Neural cell (in vitro differentiated cells): ENCODE results near the gene DBNDD2. TPM values are rescaled to one million over a fixed set of nuclear protein-coding genes. Genes with fewer than 3 reads are reported as not detected.

ENCODE experiments used
- H2AFZ ChIP-seq: fragments of 200-600, 300-800 bp; sonication (generic), shearing (Covaris generic); 2 replicates; pipeline ENCODE4 v1.6.0; 2014; ENCODE audit warnings: low read depth, mild to moderate bottlenecking, antibody characterized with exemption, low read length, moderate library complexity
- H3F3A ChIP-seq: fragments of 200-600 bp; shearing (Covaris generic); 2 replicates; pipeline ENCODE4 v1.6.1; 2016; ENCODE audit warnings: mild to moderate bottlenecking, moderate library complexity, mixed read lengths, antibody characterized with exemption, low read length; ENCODE audit not compliant: insufficient read depth, poor library complexity, severe bottlenecking
- H3K27ac ChIP-seq: fragments of 200-600, 300-800 bp; sonication (generic), shearing (Covaris generic); 2 replicates; pipeline ENCODE4 v1.5.1; 2014; ENCODE audit warnings: mild to moderate bottlenecking, low read length, moderate library complexity
- H3K27me3 ChIP-seq: fragments of 300-800, 200-600 bp; sonication (generic), shearing (Covaris generic); 2 replicates; pipeline ENCODE4 v1.6.0; 2014; ENCODE audit warnings: mild to moderate bottlenecking, low read depth, low read length, moderate library complexity; ENCODE audit not compliant: insufficient read depth
- H3K36me3 ChIP-seq: fragments of 300-800, 200-600 bp; sonication (generic), shearing (Covaris generic); 2 replicates; pipeline ENCODE4 v1.5.1; 2014; ENCODE audit warnings: mild to moderate bottlenecking, antibody characterized with exemption, low read length, moderate library complexity; ENCODE audit not compliant: insufficient read depth
- H3K4me2 ChIP-seq: fragments of 300-800, 200-600 bp; sonication (generic), shearing (Covaris generic); 2 replicates; pipeline ENCODE4 v1.6.0; 2014; ENCODE audit warnings: mild to moderate bottlenecking, low read length
- H3K4me3 ChIP-seq: fragments of 300-800, 200-600 bp; sonication (generic), shearing (Covaris generic); 2 replicates; pipeline ENCODE4 v1.5.1; 2014; ENCODE audit warnings: mild to moderate bottlenecking, low read length, moderate library complexity
- H3K79me2 ChIP-seq: fragments of 200-600 bp; shearing (Covaris generic); replicated peaks from 2 replicates; pipeline ENCODE4 v1.6.0; 2014; ENCODE audit warnings: mild to moderate bottlenecking, low read length, moderate library complexity; ENCODE audit not compliant: insufficient read depth
- H3K9ac ChIP-seq: fragments of 300-800, 200-600 bp; sonication (generic), shearing (Covaris generic); 2 replicates; pipeline ENCODE4 v1.6.1; 2016; ENCODE audit warnings: mild to moderate bottlenecking, low read length, mixed read lengths
- H3K9me2 ChIP-seq: fragments of 200-600 bp; shearing (Covaris generic); 2 replicates; pipeline ENCODE4 v1.6.1; 2016; ENCODE audit warnings: mild to moderate bottlenecking, low read length, mixed read lengths; ENCODE audit not compliant: insufficient read depth
- H3K9me3 ChIP-seq: fragments of 200-600, 300-800 bp; sonication (generic), shearing (Covaris generic); 2 replicates; pipeline ENCODE4 v1.6.1; 2016; ENCODE audit warnings: mild to moderate bottlenecking, mixed run types, low read length, moderate library complexity, mixed read lengths
- H4K20me1 ChIP-seq: fragments of 200-600 bp; shearing (Covaris generic); 2 replicates; pipeline ENCODE4 v1.6.1; 2016; ENCODE audit warnings: mild to moderate bottlenecking, mixed run types; ENCODE audit not compliant: insufficient read depth
- CTCF ChIP-seq: fragments of 450-650 bp; IDR thresholded peaks from 2 replicates; pipeline ENCODE4 v1.5.1; 2014; ENCODE audit warnings: antibody characterized with exemption, mild to moderate bottlenecking, moderate library complexity; ENCODE audit not compliant: poor library complexity, severe bottlenecking
- EP300 ChIP-seq: fragments of 450-650 bp; conservative IDR thresholded peaks from 2 replicates; pipeline ENCODE4 v1.6.1; 2014; ENCODE audit warnings: antibody characterized with exemption, mild to moderate bottlenecking, moderate library complexity; ENCODE audit not compliant: poor library complexity, severe bottlenecking
- EZH2 ChIP-seq: fragments of 200-600, 300-800 bp; shearing (Covaris generic), sonication (generic); IDR thresholded peaks from 2 replicates; pipeline ENCODE4 v1.6.1; 2014; ENCODE audit warnings: antibody characterized with exemption, low read length, borderline replicate concordance, mild to moderate bottlenecking; ENCODE audit not compliant: insufficient read depth, poor library complexity, severe bottlenecking
- MXI1 ChIP-seq: fragments of 450-650 bp; conservative IDR thresholded peaks from 2 replicates; pipeline ENCODE4 v1.6.1; 2014; ENCODE audit warnings: antibody characterized with exemption, mild to moderate bottlenecking; ENCODE audit not compliant: poor library complexity, severe bottlenecking
- POLR2AphosphoS5 ChIP-seq: IDR thresholded peaks from 2 replicates; pipeline ENCODE4 v1.6.1; 2012
- RAD21 ChIP-seq: fragments of 450-650 bp; conservative IDR thresholded peaks from 2 replicates; pipeline ENCODE4 v1.6.1; 2014; ENCODE audit warnings: antibody characterized with exemption, mild to moderate bottlenecking, moderate library complexity
- REST ChIP-seq: IDR thresholded peaks from 2 replicates; pipeline ENCODE4 v1.6.1; 2012; ENCODE audit warnings: borderline replicate concordance
- SMC3 ChIP-seq: fragments of 450-650 bp; conservative IDR thresholded peaks from 2 replicates; pipeline ENCODE4 v1.6.1; 2014; ENCODE audit warnings: antibody characterized with exemption, mild to moderate bottlenecking, moderate library complexity; ENCODE audit not compliant: poor library complexity
- TAF1 ChIP-seq: IDR thresholded peaks from 2 replicates; pipeline ENCODE4 v1.6.1; 2012; ENCODE audit warnings: low read depth
- polyA plus RNA-seq: library from polyadenylated mRNA; depleted of rRNA; stranded (reverse); fragments of >200 nt; gene quantifications from 2 replicates; pipeline ENCODE4 v1.2.3, GENCODE V29; 2014

DBNDD2 gene
- polyA plus RNA-seq, 1 donor from 2014 or later: 9.1 TPM

- no peaks in the 10 kb centered on the region for H4K20me1 ChIP-seq
- H3K79me2 ChIP-seq: peaks cover 9% of the 10 kb centered on the region
- H3K27ac ChIP-seq: peak within 1 kb of the TSS; percentile 67
- TF ChIP-seq EP300: peak; percentile 21
- TF ChIP-seq RAD21: peak; percentile 35
- TF ChIP-seq MXI1: peak; percentile 98
- no peak for TF ChIP-seq EZH2
- peak; percentile 69 for TF ChIP-seq TAF1
- TF ChIP-seq CTCF: peak; percentile 6
- peak; percentile 87 for TF ChIP-seq POLR2AphosphoS5
- TF ChIP-seq REST: no peak
- TF ChIP-seq SMC3: peak; percentile 56
- no peaks in the 10 kb centered on the region for H3F3A ChIP-seq
- peak within 1 kb of the TSS; percentile 98 for H3K4me2 ChIP-seq
- H3K27me3 ChIP-seq: no peaks in the 10 kb centered on the region
- H3K4me3 ChIP-seq: peak within 1 kb of the TSS; percentile 88
- no peaks in the 10 kb centered on the region for H3K9me3 ChIP-seq
- peak within 1 kb of the TSS; percentile 72 for H3K9ac ChIP-seq
- peak within 1 kb of the TSS; percentile 93 for H2AFZ ChIP-seq
- H3K36me3 ChIP-seq: no peaks in the 10 kb centered on the region
- no peaks in the 10 kb centered on the region for H3K9me2 ChIP-seq
These were observed 7.9 kb downstream of the DBNDD2 start, which contains the start of gene PIGT for GRCh38 chr20:45415822-45416637. PIGT (plus strand) TSS chr20:45416141; CDS start chr20:45416157, 16 bp downstream.

- Histone ChIP-seq H3K79me2 (peaks cover 9% of the 10 kb centered on the region), H4K20me1 (no peaks in the 10 kb centered on the region), H3K27me3 (no peaks in the 10 kb centered on the region), H3K9ac (peak overlapping the region; percentile 72), H3K36me3 (no peaks in the 10 kb centered on the region), H2AFZ (no peak overlapping the region), H3K9me2 (no peaks in the 10 kb centered on the region), H3K9me3 (no peaks in the 10 kb centered on the region), H3K4me2 (peak overlapping the region; percentile 49), H3K27ac (no peak overlapping the region), H3K4me3 (peak overlapping the region; percentile 88), H3F3A (no peaks in the 10 kb centered on the region)
- TF ChIP-seq RAD21 (no peak), EZH2 (no peak), EP300 (no peak), SMC3 (no peak), POLR2AphosphoS5 (no peak), CTCF (no peak), MXI1 (no peak), REST (no peak), TAF1 (no peak)
These were observed 8.8 kb downstream of the DBNDD2 start for GRCh38 chr20:45416917-45417316.
